Measurements from ENCODE around the gene P2RX4.

- TF ChIP-seq CTCF (optimal IDR thresholded peaks at IDR 0.05 in 1 of 3, IDR thresholded peaks at IDR 0.05 in 1 of 3, conservative IDR thresholded peaks at IDR 0.05 in 1 of 3; ENCODE audit: extremely low read depth in 1 of 3, insufficient read depth in 2 of 3, low read length in 3 of 3) (no peak), EZH2 (IDR thresholded peaks at IDR 0.05; ENCODE audit: low read length) (no peak)
Observed at GRCh38 chr12:121279071-121279375, 69.1 kb downstream of the P2RX4 start.

Data from keratinocyte (primary cell).